HG03439 (cell line): ENCODE measurements around the gene SCLY.
"Not testable (repeated sequence)": the region's sequence is repeated elsewhere in the genome, so short reads cannot be mapped to it uniquely, and the experiment has no call there.

Source experiments
- ATAC-seq: cut with Tn5 transposase; IDR thresholded peaks from one replicate; pipeline ENCODE4 v1.9.1; 2021; ENCODE audit warnings: mild to moderate bottlenecking, moderate library complexity; ENCODE audit not compliant: unreplicated experiment

SCLY gene

DNA sequence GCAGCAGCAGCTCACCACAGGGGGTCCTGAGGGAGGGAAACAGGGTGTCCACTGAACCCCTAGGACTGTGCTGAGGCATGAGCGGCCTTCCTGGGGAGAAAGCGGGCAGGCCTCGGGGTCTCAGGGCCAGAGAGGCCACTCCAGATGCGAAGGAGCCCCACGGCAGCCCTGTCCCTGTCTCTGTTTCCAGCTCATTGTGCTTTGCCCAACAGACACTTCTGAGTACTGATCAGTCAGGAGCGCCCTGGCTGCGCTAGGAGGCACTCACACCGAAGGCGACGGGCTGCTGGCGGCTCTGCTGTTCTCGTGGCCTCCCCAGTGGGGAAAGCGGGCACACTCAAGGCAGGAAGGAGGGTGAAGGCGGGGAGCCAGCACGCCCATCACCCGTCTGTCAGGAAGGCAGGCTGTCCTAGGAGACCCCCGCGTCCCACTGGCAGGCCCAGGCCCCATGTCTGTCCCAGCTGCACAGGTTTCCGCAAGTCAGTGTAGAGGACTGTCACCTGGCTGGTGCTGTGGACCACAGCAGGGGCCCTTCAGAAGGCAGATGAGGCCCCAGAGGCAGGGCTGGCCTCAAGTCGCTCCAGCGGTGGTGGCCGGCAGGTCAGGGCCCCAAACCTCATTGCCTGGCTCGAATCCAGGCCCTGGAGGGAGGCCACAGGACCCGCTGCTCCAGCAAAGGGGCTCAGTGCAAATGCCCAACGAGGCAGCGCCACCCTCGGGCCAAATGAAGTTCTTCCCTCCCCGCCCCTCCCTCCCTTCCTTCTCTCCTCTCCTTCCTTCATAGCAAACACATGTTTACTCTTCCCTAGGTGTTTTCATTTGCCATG lies 46.1 kb downstream of the SCLY start:
- no peak for ATAC-seq

DNA sequence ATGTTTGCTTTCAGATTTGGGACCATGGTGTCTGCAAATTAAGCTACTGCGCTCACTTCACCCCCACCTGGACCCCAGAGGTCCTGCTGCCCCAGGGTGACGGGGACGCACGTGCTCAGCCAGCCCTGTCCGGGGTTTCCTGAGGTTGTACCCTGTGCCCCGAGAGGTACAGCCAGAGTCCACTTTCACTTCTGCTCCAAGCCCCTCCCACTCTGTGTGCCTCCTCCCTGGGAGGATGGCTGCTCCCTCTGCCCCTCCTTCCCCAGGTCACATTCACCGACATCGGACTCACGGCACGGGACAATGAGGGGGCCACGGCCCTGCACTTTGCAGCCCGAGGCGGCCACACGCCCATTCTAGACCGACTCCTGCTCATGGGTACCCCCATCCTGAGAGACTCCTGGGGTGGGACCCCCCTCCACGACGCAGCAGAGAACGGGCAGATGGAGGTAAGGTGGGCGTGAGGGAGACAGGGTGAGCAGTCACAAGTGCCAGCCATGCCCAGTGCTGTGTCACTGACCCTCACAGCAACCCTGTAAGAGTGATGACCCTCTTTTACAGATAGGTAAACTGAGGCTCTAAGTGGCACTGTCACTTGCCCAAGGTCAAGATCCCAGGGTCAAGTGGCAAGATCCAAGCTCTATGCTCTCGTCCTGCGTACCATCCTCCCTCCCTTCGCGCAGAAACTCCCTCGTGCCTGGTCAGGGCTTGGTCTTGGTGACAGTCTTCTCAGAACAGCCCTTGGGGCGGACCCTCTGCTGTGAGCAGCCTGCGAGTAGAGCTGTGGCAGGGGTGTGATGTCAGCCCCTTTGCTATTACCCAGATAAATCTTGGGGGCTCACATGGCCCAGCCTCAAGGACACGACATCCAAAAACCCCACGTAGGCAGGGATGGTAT lies 47.0 kb downstream of the SCLY start:
- ATAC-seq: no peak

DNA sequence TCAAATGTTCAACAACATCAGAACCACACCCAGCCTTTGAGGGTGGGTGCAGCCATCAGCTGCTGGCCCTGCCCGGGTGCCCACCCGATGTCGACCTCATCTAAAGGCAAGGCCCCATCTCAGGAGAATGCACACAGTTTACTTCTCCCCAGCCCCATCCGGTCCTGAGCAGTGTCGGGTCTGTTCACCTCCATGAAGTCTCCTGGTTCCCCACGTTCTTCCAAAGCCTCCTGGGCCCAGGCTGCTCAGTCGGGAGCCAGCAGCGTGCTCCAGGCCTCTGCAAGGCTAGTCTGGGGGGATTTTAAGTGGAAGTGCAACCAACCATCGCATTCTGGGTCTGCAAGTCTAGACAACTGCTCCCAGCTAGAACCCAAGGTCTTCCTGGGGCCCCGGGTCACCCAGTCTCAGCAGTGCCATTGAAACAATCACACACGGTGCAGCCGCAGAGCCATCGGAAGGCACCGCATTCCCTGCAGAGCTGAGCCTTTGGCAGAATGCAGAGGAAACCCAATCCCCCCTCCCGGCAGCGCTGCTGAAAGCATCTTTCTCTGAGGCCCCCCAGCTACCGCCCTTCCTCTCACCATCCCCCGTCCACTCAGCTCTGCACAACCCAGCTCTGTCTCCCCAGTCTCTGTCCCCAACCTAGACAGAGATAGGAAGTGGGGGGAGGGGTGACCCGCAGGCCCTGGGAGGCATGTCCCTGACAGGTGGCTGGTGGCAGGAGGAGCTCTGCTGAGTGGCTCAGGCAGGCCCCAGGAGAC lies 47.8 kb downstream of the SCLY start:
- ATAC-seq: no peak

DNA sequence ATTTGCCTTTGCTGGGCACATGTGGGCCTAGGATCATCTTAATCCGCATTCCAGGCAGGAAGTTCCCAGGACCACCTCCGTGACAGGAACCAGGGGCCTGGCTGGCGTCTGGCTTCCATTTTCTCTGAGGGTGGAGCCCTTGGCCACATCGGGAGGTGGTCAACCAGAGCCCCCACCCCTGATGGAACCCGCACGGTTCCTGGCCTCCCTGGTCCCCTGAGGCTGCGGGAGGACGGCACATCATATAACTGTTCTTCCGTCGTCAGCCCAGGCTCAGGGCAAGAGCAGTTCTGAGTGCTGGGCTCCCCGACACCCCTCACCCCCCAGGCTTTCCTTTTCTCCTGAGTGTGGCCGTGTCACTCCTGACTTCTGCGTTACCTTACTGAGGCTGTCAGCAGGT lies 52.8 kb downstream of the SCLY start:
- ATAC-seq: no peak

DNA sequence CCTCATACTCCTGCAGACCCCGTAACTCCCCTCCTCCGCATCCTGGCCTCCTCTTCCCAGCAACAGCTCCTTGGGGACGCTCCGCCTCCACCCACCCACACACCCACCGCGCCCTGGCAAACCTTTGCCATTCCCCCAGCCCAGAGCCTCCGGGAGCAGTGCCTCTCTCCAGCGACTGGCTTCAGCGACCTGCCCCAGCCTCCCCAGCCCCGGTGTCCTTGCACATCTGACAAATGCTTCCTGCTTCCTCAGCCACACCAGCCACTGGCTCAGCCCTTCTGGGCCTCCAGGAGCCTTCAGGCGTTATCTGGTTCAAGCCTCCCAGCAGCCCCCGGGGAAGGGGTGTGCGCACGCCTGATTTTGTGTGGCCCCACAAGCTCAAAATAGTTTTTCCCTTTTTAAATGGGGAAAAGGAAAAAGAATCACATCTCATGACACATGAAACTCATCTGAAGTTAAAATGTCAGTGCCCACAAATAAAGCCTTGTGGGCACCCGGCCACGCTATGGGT lies 53.6 kb downstream of the SCLY start:
- no peak for ATAC-seq

DNA sequence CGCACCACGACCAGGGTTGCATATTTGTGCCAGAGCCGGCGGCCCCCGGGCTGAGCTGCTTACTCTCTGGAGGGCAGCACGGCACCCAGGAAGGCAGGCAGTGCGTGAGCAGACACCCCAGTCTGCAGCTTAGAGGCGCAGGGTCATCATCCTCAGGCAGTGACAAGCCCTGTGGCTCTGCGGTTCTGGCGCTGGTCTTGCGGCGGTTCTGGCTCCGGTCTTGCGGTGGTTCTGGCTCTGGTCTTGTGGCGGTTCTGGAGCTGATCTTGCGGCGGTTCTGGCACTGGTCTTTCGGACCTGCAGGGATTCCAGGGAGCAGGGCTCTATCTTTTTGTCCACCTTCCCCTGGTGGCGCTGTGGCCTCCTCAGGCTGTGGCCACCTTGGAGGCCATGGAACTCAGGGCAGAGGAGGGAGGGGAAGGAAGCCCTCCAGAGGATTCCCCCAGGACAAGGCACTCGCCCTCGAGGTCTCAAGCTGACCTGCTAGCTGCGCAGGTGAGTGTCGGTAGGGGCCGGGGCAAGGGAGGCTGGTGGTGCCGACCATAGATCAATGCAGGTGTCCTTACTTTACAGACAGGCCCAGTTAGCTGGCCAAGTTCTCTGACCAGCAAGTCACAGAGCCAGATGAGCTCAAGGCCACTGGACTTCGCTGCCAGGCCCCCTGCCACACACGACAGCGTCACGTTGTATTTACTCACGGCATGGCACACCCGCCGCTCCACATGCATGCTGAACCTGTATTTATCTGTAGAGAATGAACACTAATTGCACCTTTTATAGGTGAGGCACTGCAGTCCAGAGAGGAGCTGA lies 54.3 kb downstream of the SCLY start:
- ATAC-seq: no peak

DNA sequence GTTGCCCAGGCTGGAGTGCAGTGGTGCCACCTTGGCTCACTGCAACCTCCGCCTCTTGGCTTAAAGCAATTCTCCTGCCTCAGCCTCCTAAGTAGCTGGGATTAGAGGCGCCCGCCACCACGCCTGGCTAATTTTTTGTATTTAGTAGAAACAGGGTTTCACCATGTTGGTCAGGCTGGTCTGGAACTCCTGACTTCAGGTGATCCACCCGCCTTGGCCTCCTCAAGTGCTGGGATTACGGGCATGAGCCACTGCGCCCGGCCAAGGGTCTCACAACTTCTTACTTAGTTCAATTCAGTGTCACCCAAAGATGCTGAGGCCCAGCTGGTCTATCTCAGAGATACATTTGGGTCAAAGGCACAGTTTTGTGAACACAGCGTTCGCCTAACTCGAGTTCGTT lies 54.9 kb downstream of the SCLY start:
- ATAC-seq: not testable (repeated sequence)

DNA sequence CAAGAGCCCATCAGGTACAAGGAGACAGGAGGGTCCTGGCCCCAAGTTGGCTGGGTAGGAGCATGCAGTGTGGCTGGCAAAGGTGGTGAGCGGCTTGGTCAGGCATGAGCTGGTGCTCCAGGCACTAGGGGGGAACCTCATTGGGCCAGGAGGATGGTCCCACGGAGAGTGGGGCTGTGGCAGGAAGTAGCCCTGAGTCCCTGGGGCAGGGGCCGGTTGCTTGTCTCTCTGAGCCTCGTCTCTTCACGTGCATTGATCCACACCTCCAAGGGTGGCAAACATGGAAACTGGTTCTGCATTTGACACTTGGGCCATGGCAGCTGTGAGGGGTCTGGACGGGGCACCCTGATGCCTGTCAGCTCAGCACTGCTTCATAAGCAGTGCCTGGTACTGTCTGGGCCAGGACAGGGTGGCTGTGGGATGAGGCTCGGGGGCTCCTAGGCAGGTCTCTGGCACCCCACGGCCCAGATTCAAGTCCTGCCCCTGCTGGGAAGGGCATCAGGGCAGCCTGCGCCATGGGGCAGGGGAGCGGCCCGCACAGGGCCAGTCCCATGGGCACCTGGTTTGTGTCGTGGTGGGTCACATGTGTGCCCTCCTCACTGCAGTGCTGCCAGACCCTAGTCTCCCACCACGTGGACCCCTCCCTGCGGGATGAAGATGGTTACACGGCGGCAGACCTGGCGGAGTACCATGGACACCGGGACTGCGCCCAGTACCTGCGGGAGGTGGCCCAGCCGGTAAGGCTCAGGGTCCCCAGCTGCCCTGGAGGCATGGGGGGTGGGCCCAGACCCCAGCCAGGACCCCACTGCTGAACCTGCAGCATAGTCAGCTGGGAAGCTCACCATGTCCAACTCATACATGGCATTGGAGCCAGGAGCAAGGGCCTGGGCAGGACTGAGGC lies 55.7 kb downstream of the SCLY start:
- no peak for ATAC-seq

DNA sequence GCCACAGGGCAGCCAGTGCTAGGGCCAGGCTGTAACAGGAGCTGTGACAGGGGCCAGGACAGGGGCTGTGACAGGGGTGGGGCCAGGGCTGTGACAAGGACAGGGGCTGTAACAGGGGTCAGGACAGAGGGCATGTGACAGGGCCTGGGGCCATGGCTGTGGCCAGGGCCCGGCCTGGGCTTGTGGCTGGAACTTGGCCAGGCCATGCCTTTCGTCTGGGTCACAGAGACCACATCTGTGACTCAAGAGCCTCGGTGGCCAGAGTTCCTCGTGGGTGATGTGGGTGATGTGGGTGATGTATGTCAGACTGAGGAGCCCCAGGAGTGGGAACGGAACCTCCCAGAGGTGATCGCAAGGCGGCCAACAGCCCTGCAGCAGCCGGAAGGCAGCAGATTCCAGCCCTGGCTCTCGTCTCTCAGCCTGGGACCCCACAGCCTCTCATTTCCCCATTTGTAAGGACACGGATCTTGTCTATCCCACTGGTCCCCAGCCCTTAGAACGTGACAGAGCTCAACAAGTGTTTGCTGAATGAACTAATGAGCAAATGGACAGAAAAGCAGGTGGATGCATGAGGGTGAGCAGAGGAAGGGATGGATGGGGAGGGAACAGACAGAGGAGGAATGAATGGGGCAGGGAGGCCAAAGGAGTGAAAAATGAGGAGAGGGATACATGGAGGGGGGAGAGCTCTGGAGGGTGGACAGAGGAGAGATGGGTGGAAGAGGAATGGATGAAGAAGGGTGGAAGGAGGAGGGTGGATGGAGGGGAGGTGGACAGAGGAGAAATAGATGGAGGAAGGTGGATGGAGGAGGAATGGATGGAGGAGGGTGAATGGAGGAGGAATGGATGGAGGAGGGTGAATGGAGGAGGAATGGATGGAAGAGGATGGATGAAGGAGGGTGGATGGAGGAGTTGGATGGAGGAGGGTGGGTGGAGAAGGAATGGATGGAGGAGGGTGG lies 56.7 kb downstream of the SCLY start:
- ATAC-seq: no peak

DNA sequence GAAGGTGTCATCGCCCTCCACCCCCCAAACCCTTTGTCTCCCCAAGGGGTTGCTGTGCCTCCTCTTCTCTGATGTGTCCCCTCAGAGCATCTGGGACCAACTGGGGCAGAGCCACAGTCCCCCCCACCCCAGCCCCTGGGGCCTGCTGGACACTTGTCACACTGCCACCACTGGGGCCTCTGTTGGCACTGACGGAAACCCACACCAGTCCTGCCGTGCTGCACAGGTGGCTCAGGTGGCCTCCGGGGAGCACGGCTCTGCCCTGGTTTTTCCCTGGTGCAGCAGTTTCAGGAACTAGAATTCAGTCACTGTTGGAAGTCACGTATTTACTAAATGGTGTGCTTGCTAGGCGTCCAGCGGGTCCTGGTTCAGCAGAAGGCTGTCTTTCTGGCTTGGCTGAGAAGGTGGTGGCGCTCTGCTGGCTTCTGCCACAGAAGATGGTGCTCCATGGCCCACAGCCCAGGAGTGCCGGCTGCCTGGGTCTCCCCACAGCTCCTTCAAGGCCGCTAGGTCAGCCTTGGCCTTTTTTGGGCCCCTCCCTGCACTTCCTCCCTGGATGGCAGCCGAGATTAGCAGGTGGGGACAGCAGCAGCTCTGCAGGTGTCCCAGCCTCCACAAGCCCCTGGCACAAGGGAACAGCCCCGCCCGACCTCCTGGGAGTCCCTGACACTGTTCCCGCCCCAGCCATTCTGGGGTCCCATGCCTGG lies 59.1 kb downstream of the SCLY start:
- ATAC-seq: no peak

DNA sequence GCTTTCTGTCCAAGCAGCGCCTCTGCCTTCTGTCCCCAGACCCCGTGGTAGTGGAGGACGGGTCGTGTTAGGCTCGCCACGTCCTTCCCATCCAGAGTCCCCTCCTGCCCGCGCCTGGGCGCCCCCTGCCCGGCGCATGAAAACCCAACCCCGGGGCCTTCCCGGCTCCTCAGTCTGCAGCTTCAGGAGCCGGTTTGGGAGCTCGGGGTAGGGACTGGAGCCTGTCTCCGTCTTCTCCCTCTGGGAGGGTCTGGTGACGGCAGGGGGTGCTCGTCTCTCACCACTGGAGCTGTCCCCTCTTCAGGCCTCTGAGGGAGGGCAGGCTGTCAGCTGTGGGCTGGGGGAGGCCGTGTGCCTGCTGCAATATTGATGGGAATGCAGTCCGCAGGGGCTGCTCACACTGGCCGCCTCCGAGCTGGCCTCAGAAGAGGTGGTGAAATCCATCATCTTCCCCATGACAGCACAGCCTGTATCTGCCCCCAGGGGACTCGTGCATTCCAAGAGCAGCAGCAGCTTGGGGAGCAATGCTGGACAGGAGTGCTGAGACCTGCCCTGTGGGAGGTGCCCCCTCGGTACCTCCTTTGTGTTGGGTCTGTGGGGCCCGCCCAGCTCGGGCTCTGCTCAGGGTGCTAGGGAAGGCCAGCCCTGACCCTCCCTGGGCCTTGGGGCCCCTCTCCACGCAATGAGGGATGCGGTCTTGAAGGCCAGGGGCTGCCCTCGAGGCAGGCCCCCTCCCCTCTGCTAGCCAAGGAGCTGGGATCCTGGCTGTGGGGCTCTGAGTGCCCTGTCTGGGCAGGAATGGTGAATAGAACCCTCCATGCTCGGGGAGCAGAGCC lies 59.9 kb downstream of the SCLY start:
- no peak for ATAC-seq

DNA sequence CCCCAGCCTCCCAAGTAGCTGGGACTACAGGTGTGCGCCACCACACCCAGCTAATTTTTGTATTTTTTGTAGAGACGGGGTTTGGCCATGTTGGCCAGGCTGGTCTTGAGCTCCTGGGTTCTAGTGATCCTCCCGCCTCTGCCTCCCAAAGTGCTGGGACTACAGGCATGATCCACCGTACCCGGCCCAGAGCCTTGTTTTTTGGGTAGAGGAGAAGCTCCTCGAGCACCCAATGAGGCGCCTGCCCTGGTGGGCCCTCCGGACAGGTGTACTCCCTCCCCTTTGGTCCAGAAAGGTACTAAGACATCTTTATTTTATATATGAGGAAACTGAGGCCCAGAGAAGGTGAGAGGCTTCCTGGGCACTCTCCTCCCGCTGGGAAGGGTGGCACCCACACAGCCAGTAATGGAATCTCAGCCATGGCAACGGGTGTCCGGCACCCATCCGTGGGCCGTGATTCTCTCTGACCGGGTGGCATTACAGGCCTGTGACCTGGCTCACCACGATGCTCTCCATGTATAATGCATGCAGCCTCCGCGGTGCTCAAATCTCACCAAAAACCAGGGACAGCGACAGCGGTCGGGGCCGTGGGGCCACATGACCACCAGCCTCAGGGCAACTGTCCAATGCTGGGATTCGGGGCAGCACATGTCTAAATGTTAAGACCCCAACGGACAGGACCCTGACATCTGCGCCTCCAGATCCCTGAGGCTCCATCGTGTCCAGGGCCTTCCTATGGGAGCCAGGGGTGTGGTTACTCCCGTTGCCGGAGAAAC lies 60.9 kb downstream of the SCLY start:
- no peak for ATAC-seq

DNA sequence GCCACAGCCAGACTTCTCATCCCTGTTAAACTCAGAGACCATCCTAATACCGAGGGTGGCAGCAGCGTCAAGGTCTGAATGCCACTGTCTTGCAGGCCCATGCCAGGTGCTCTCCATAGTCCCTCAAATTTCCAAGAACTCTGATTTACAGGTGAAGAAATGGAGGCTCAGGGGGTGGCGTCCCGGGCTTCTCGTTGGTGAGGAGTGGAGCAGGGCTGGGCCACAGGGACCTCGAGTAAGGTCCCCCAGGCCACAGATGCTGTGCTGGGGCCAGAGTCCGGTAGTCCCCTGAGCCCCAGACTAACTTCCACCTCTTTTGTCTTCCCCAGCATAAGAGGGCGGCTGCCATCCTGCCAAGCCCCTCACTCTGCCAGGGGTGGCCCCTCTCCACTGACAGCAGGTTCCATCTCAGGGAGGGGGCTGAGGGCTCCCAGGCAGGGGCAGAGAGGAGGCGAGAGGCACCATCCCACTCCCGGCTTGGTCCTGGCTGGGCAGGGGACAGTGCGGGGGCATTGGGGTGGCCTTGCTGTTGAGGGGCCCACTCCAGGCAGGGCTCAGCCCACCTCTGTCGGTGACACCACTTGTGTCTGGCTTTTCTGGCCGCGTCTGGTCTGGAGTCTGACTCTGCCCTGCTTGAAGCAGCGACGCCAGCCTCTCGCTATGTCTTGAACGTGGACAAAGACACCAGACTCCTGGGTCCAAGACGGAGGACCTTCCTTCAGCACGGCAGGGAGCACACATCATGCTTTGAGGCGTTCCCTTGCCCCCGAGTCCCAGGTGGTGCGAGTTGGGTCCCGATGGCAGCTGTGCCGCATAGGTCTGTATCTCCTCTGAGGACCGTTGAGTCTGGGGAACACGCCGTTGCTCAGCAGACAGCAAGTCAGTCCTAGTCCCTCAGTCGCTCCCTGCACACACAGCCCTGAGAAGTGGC lies 61.8 kb downstream of the SCLY start:
- ATAC-seq: no peak

DNA sequence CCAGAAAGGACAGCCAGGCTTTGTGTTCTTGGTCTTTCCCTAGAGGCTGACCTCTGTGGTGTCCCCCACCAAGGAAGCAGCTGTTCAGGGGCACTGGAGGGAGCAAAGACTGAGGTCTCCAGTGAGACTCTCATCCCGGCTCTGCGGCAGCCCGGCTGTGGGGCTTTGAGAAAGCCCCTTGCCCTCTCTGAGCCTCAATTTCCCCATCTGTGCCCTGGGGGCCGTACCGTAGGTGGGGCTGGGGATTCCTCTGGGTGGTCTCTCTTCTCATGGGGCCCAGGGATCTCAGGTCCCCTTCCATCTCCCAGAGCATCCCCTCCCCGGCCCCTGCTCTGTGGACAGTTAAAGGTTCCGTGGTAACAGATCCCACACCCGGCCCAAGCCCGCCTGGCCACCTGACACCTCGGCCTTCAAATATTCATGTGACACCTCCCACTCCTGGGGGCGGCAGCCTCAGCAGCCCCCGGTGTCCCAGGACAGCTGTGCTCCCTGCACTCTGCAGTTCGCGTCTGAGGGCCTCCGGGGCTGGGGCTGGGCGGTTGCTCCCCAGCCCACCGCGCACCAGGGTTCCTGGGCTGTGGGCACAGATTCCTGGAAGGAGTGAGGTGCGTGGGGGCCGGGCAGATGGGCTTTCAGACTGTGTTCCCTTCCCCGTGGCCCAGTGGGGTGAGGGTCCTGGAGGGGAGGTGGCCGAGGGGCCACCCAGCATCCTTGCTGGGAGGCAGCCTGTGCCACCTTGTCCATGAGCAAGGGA lies 62.6 kb downstream of the SCLY start:
- no peak for ATAC-seq
